ENCODE results near the gene F12. TPM values are rescaled to one million over a fixed set of nuclear protein-coding genes. Genes with fewer than 3 reads are reported as not detected.

Gene F12
- polyA plus RNA-seq, 1 of the 3 experiments (the other 2 are of a cell fraction) = 4.3 TPM

DNA sequence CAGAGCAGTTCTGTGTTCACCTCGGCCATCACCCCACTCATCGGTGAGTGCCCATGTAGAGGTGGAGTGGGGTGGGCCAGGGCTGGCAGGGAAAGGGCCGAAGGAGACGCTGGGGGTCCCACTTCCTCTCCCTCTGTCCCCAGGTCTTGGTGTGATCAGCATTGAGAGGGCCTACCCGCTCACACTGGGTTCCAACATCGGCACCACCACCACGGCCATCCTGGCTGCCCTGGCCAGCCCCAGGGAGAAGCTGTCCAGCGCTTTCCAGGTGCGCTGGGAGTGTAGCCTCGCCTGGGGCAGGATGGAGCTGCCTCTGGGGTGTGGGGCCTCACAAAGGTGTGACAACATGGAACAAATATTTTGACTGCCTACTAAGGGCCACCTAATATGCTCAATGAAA, 12.6 kb downstream of the F12 start:
- Histone ChIP-seq H3K27ac (ENCODE audit: low read depth in 2 of 2, low read length in 1 of 2) (no peak overlapping the region), H2AFZ (ENCODE audit: low read depth) (no peak overlapping the region), H4K20me1 (ENCODE audit: insufficient read depth) (no peaks in the 10 kb centered on the region), H3K27me3 (ENCODE audit: insufficient read depth) (no peaks in the 10 kb centered on the region), H3K9me2 (no peaks in the 10 kb centered on the region), H3K4me3 (ENCODE audit: low read depth in 2 of 2, low read length in 1 of 2) (no peak overlapping the region), H3K4me2 (no peak overlapping the region), H3K79me2 (ENCODE audit: insufficient read depth) (no peaks in the 10 kb centered on the region), H3F3A (replicated peaks; ENCODE audit: insufficient read depth) (peaks cover 5% of the 10 kb centered on the region), H3K36me3 (replicated peaks in 1 of 2; ENCODE audit: control insufficient read depth in 1 of 2, insufficient read depth in 2 of 2, low read length in 1 of 2) (no peaks in the 10 kb centered on the region), H3K9ac (no peak overlapping the region), H3K9me3 (no peaks in the 10 kb centered on the region), H3K4me1 (ENCODE audit: control insufficient read depth in 1 of 2, insufficient read depth in 2 of 2, low read depth in 1 of 2, low read length in 1 of 2) (no peaks in the 10 kb centered on the region)
- peak; percentile 9 for DNase-seq
- 86% methylated on average over 7 of the region's 10 CpGs for WGBS (ENCODE audit: low lambda C conversion rate)
- CTCF ChIA-PET = interaction anchor here (1.0 to 12.2 kb wide), 2 partner anchors 54 to 78 kb away, joined by 3 to 318 read pairs; partner anchors contain the start of gene PRR7
- no peak for TF ChIP-seq EP300 (IDR thresholded peaks at IDR 0.05; ENCODE audit: borderline replicate concordance in 1 of 2, low read depth in 1 of 2, low read length in 1 of 2)
- no peak for TF ChIP-seq FOXJ3 (CRISPR knock-in tag; IDR thresholded peaks at IDR 0.05)
- TF ChIP-seq TAF1 (IDR thresholded peaks at IDR 0.05; ENCODE audit: borderline replicate concordance, low read depth, low read length) = no peak
- no peak for TF ChIP-seq TCF12 (IDR thresholded peaks at IDR 0.05)
- TF ChIP-seq CHD2 (IDR thresholded peaks at IDR 0.05; ENCODE audit: low read length, partially characterized antibody) = no peak
- TF ChIP-seq EZH2phosphoT487 (IDR thresholded peaks at IDR 0.05; ENCODE audit: borderline replicate concordance, low read depth) = no peak
- no peak for TF ChIP-seq MXI1 (IDR thresholded peaks at IDR 0.05; ENCODE audit: low read depth, low read length)
- TF ChIP-seq, protein P1, sequence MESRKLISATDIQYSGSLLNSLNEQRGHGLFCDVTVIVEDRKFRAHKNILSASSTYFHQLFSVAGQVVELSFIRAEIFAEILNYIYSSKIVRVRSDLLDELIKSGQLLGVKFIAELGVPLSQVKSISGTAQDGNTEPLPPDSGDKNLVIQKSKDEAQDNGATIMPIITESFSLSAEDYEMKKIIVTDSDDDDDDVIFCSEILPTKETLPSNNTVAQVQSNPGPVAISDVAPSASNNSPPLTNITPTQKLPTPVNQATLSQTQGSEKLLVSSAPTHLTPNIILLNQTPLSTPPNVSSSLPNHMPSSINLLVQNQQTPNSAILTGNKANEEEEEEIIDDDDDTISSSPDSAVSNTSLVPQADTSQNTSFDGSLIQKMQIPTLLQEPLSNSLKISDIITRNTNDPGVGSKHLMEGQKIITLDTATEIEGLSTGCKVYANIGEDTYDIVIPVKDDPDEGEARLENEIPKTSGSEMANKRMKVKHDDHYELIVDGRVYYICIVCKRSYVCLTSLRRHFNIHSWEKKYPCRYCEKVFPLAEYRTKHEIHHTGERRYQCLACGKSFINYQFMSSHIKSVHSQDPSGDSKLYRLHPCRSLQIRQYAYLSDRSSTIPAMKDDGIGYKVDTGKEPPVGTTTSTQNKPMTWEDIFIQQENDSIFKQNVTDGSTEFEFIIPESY (IDR thresholded peaks at IDR 0.05; ENCODE audit: borderline replicate concordance, low read depth) = no peak
- TF ChIP-seq NRF1 (IDR thresholded peaks at IDR 0.05; ENCODE audit: low read depth, low read length) = no peak
- no peak for TF ChIP-seq RAD21 (IDR thresholded peaks at IDR 0.05; ENCODE audit: low read length)
- TF ChIP-seq FOXM1 (IDR thresholded peaks at IDR 0.05; ENCODE audit: low read depth) = no peak
- no peak for TF ChIP-seq SIN3A (IDR thresholded peaks at IDR 0.05; ENCODE audit: borderline replicate concordance, low read depth, low read length)
- TF ChIP-seq POLR2AphosphoS5 (IDR thresholded peaks at IDR 0.05; ENCODE audit: low read depth, low read length) = no peak
- POLR2A ChIA-PET = no interaction called here

DNA sequence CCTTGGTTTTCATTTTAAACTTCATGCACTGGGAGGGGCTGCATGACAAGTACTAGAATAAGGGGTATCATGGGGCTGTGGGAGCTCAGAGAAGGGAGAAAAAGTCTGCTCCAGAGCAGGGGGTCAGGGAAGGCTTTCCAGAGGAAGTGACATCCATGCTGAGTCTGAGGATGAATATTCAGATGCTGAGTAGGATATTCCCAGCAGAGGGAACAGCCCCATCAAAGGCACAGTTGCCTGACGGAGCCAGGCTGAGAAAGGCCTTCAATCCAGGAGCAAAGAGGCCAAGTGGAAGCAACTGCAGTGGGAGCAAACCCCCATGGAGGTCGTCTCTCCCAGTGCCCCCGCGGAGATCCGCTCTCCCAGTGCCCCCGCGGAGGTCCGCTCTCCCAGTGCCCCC, 13.3 kb downstream of the F12 start:
- no peaks in the 10 kb centered on the region for H4K20me1 ChIP-seq (ENCODE audit: insufficient read depth)
- H3K4me2 ChIP-seq = no peak overlapping the region
- TF ChIP-seq ELF1 (IDR thresholded peaks at IDR 0.05) (no peak), TEAD4 (IDR thresholded peaks at IDR 0.05; ENCODE audit: borderline replicate concordance, insufficient read depth) (no peak)
- no peaks in the 10 kb centered on the region for H3F3A ChIP-seq (replicated peaks; ENCODE audit: insufficient read depth)
- ChIA-PET CTCF (interaction anchor here (3.6 to 14.2 kb wide), 3 partner anchors 8 to 106 kb away, joined by 19 to 318 read pairs (median 209); partner anchors contain the start of gene PRR7), POLR2A (no interaction called here)
- H3K4me1 ChIP-seq (ENCODE audit: control insufficient read depth in 1 of 2, insufficient read depth in 2 of 2, low read depth in 1 of 2, low read length in 1 of 2) = no peaks in the 10 kb centered on the region
- no peak overlapping the region for H3K4me3 ChIP-seq (ENCODE audit: low read depth in 2 of 2, low read length in 1 of 2)
- DNase-seq = no peak
- no peaks in the 10 kb centered on the region for H3K9me3 ChIP-seq
- no peak overlapping the region for H3K27ac ChIP-seq (ENCODE audit: low read depth in 2 of 2, low read length in 1 of 2)
- H3K27me3 ChIP-seq (ENCODE audit: insufficient read depth) = no peaks in the 10 kb centered on the region
- H3K9ac ChIP-seq = no peak overlapping the region
- no peaks in the 10 kb centered on the region for H3K36me3 ChIP-seq (replicated peaks in 1 of 2; ENCODE audit: control insufficient read depth in 1 of 2, insufficient read depth in 2 of 2, low read length in 1 of 2)
- 78% methylated on average over 8 of the region's 8 CpGs for WGBS (ENCODE audit: low lambda C conversion rate)
- no peak overlapping the region for H2AFZ ChIP-seq (ENCODE audit: low read depth)
- no peaks in the 10 kb centered on the region for H3K9me2 ChIP-seq
- H3K79me2 ChIP-seq (ENCODE audit: insufficient read depth) = no peaks in the 10 kb centered on the region
